PFSK-1 (cell line): ENCODE results near the gene NSUN2.

Experiments
- FOXP2 ChIP-seq: optimal IDR thresholded peaks from 2 replicates; pipeline ENCODE3; 2011; ENCODE audit warnings: borderline replicate concordance, control low read depth, inconsistent platforms; ENCODE audit not compliant: insufficient read depth; ENCODE audit errors: extremely low read length, extremely low read depth
- POLR2AphosphoS5 ChIP-seq: IDR thresholded peaks from 2 replicates; pipeline ENCODE4 v1.6.1; 2012; ENCODE audit warnings: low read depth, mild to moderate bottlenecking, control low read depth, low read length, moderate library complexity
- REST ChIP-seq, 2 experiments: IDR thresholded peaks; 2 replicates each; pipeline versions ENCODE4 v1.6.1 to v1.8.0; 2011 to 2012; ENCODE audit warnings: low read depth in 2 of 2, low read length in 2 of 2, control low read depth in 1 of 2, inconsistent platforms in 1 of 2, mild to moderate bottlenecking in 1 of 2, moderate library complexity in 1 of 2; ENCODE audit not compliant: insufficient read depth in 1 of 2
- SIN3A ChIP-seq: IDR thresholded peaks from 2 replicates; pipeline ENCODE4 v1.6.1; 2012; ENCODE audit warnings: mild to moderate bottlenecking, low read length, moderate library complexity, borderline replicate concordance; ENCODE audit not compliant: insufficient read depth
- TAF1 ChIP-seq: IDR thresholded peaks from 2 replicates; pipeline ENCODE4 v1.6.1; 2012; ENCODE audit warnings: low read length, control low read depth, borderline replicate concordance; ENCODE audit not compliant: insufficient read depth

NSUN2 gene

GRCh38 chr5:6608016-6608415, 24.8 kb downstream of the NSUN2 start:
- TF ChIP-seq SIN3A (no peak), REST (IDR thresholded peaks at IDR 0.05; ENCODE audit: insufficient read depth in 1 of 2, low read depth in 2 of 2, low read length in 2 of 2) (no peak)

- TF ChIP-seq REST (IDR thresholded peaks at IDR 0.05; ENCODE audit: insufficient read depth in 1 of 2, low read depth in 2 of 2, low read length in 2 of 2) (no peak), TAF1 (no peak), POLR2AphosphoS5 (no peak), FOXP2 (no peak), SIN3A (no peak)
Measured at GRCh38 chr5:6607559-6607936, 25.3 kb downstream of the NSUN2 start.

- TF ChIP-seq POLR2AphosphoS5 (0 out of 2 replicates have a peak, but pooled peaks have one; percentile 23), REST (IDR thresholded peaks at IDR 0.05; ENCODE audit: insufficient read depth in 1 of 2, low read depth in 2 of 2, low read length in 2 of 2) (no peak)
Measured at GRCh38 chr5:6606884-6607558, 25.8 kb downstream of the NSUN2 start.

GRCh38 chr5:6604946-6605345, 27.9 kb downstream of the NSUN2 start:
- TF ChIP-seq REST (IDR thresholded peaks at IDR 0.05; ENCODE audit: insufficient read depth in 1 of 2, low read depth in 2 of 2, low read length in 2 of 2) (no peak), TAF1 (no peak), FOXP2 (no peak), POLR2AphosphoS5 (no peak), SIN3A (no peak)

GRCh38 chr5:6604341-6604740, 28.5 kb downstream of the NSUN2 start:
- no peak for TF ChIP-seq FOXP2
- no peak for TF ChIP-seq POLR2AphosphoS5
- TF ChIP-seq TAF1: no peak
- no peak for TF ChIP-seq REST (IDR thresholded peaks at IDR 0.05; ENCODE audit: insufficient read depth in 1 of 2, low read depth in 2 of 2, low read length in 2 of 2)
- TF ChIP-seq SIN3A: no peak
